DND-41 (cell line): ENCODE results near the gene E2F2.

Experiments used
- EZH2 ChIP-seq: IDR thresholded peaks from 3 replicates; pipeline ENCODE4 v1.6.1; 2012; ENCODE audit warnings: borderline replicate concordance, low read depth, mild to moderate bottlenecking, moderate library complexity, low read length, inconsistent platforms; ENCODE audit not compliant: severe bottlenecking
- TF ChIP-seq, protein P1 (sequence below): IDR thresholded peaks from 2 replicates; pipeline ENCODE4 v1.5.1; 2012; ENCODE audit warnings: borderline replicate concordance, low read length, moderate library complexity, mild to moderate bottlenecking; ENCODE audit not compliant: poor library complexity, severe bottlenecking; ENCODE audit errors: extremely low read depth

- TF ChIP-seq, protein P1, sequence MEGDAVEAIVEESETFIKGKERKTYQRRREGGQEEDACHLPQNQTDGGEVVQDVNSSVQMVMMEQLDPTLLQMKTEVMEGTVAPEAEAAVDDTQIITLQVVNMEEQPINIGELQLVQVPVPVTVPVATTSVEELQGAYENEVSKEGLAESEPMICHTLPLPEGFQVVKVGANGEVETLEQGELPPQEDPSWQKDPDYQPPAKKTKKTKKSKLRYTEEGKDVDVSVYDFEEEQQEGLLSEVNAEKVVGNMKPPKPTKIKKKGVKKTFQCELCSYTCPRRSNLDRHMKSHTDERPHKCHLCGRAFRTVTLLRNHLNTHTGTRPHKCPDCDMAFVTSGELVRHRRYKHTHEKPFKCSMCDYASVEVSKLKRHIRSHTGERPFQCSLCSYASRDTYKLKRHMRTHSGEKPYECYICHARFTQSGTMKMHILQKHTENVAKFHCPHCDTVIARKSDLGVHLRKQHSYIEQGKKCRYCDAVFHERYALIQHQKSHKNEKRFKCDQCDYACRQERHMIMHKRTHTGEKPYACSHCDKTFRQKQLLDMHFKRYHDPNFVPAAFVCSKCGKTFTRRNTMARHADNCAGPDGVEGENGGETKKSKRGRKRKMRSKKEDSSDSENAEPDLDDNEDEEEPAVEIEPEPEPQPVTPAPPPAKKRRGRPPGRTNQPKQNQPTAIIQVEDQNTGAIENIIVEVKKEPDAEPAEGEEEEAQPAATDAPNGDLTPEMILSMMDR: no peak
- TF ChIP-seq EZH2: no peak
Observed at GRCh38 chr1:23577056-23578004, 46.3 kb upstream of the E2F2 start.
